Choroid plexus epithelial cell (primary cell): ENCODE measurements around the gene CDK5R1.

Experiments
- DNase-seq: peaks from one replicate; pipeline ENCODE4 v3.0.0-alpha.2; 2010; ENCODE audit warnings: low read depth
- H3K4me3 ChIP-seq: 2 replicates; pipeline ENCODE4 v1.5.1; 2011; ENCODE audit warnings: low read depth, mild to moderate bottlenecking, control low read depth, low read length, moderate library complexity
- CTCF ChIP-seq: conservative IDR thresholded peaks from 2 replicates; pipeline ENCODE4 v1.5.1; 2011; ENCODE audit warnings: low read depth, mild to moderate bottlenecking, control low read depth, inconsistent platforms, low read length, moderate library complexity

The CDK5R1 gene

GRCh38 chr17:32492648-32493289 lies 6.0 kb downstream of the CDK5R1 start:
- DNase-seq = no peak
- H3K4me3 ChIP-seq = no peak overlapping the region
- no peak for TF ChIP-seq CTCF

DNA sequence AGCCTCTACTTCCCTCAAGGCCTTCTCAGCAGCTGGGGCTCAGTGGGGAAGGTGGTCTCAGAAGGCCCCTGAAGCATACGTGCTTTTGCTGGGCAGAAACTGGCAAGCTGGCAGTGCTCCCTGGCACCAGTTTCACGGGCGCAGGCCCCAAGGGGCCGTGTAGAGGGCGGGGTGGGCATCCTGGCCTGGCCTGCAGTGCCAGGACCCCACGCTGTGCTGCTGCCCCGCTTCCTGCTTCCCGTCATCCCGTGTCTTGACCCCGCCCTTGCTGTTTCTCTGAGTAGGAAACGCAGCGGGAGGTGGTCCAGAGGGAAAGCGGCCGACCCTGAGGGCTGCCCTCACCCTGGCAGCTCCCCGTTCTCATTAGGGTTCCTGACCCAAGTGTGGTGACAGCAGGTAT lies 6.8 kb downstream of the CDK5R1 start:
- DNase-seq = no peak
- TF ChIP-seq CTCF = no peak
- H3K4me3 ChIP-seq = no peak overlapping the region

DNA sequence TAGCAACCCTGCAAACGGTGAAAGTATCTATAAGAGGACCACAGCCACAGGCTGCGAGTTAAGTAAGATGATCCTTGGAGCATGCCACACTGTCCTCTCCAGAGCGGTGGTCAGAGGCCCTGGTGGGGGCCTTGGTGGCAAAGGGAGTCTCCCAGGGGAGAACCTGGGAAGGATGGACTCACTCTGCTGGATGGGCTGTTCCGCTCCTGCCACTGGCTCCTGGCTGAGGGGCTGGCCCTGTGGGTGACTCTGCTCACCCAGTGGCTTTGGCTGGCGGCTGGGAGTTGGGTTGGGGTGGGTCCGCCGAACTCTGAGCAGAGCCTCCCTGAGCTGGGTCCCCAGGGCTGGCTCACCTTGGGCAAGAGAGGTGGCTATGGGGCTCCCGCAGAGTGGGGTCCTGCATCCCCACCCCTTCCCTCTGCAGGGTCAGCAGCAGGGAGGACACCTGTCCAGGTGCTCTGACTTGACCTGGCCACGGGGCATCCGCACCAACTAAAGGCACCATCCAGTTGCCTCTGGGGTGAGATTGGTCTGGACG lies 7.3 kb downstream of the CDK5R1 start:
- DNase-seq = no peak
- no peak for TF ChIP-seq CTCF
- H3K4me3 ChIP-seq = no peak overlapping the region

GRCh38 chr17:32494621-32495358 lies 8.0 kb downstream of the CDK5R1 start:
- no peak for TF ChIP-seq CTCF
- no peak for DNase-seq
- H3K4me3 ChIP-seq = no peak overlapping the region

GRCh38 chr17:32495359-32496231 lies 8.8 kb downstream of the CDK5R1 start:
- no peak for TF ChIP-seq CTCF
- DNase-seq = peak; percentile 63
- H3K4me3 ChIP-seq = no peak overlapping the region

- H3K4me3 ChIP-seq = no peak overlapping the region
- TF ChIP-seq CTCF = no peak
- peak; percentile 67 for DNase-seq
Measured at GRCh38 chr17:32496395-32497073, 9.7 kb downstream of the CDK5R1 start.
